Panc1 (cell line): ENCODE measurements around the gene NCKAP5.

Experiments
- CTCF ChIP-seq: fragments of 450-650 bp; IDR thresholded peaks from 2 replicates; pipeline ENCODE4 v1.5.1; 2017; ENCODE audit warnings: mild to moderate bottlenecking
- POLR2AphosphoS5 ChIP-seq: IDR thresholded peaks from 2 replicates; pipeline ENCODE4 v1.6.1; 2012; ENCODE audit warnings: mild to moderate bottlenecking, low read depth, low read length, moderate library complexity
- SIN3A ChIP-seq: IDR thresholded peaks from 2 replicates; pipeline ENCODE4 v1.6.1; 2012; ENCODE audit warnings: low read depth, mild to moderate bottlenecking, low read length, moderate library complexity, borderline replicate concordance; ENCODE audit not compliant: insufficient read depth

DNA sequence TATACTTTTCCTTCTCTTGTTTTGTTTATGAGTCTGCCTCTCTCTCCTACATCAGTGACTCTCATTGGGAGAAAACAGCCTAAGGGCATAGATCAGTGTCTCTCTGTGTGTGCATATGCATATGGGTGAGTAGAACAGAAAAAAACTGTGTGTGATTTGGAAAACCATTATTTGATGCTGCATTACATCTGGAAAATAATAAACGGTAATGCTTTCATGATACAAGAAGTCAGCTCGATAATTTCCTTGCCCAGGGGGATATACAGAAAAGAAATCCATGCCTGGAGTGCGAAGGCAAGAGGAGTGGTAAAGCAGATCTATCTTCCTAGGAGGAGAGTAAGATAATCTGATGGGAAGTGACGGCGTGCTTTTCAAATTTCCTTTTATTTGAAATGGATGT, 676.8 kb downstream of the NCKAP5 start:
- TF ChIP-seq CTCF, result no peak
- no peak for TF ChIP-seq POLR2AphosphoS5
- no peak for TF ChIP-seq SIN3A
